Activated CD4-positive, alpha-beta T cell treated with anti-CD3 and anti-CD28 coated beads, Interleukin-2, amount 10 ng/mL, durations not matched to agents 7 days and 5 days (primary cell): ENCODE measurements around the gene QRFPR. TPM values are rescaled to one million over a fixed set of nuclear protein-coding genes. Genes with fewer than 3 reads are reported as not detected.

Experiments
- CTCF ChIA-PET: fragments of 350-600 bp; sonication (Branson Sonifier 250); formaldehyde crosslinking; loops from one replicate; lab custom pipeline; 2021; ENCODE audit warnings: antibody characterized with exemption; lab: Charles Lee
- POLR2A ChIA-PET: fragments of 350-600 bp; sonication (Branson Sonifier 250); formaldehyde crosslinking; loops from one replicate; lab custom pipeline; 2021; ENCODE audit warnings: antibody characterized with exemption; lab: Charles Lee
- DNase-seq: peaks from one replicate; pipeline ENCODE4 v3.0.0-alpha.2; 2020
- H3K27ac Mint-ChIP-seq: one replicate; pipeline ENCODE4 v1.8.0; 2021; ENCODE audit warnings: mild to moderate bottlenecking, moderate library complexity, mixed read lengths
- H3K27me3 Mint-ChIP-seq: one replicate; pipeline ENCODE4 v1.8.0; 2021; ENCODE audit warnings: mixed read lengths
- H3K36me3 Mint-ChIP-seq: one replicate; pipeline ENCODE4 v1.8.0; 2021; ENCODE audit warnings: low read depth, mixed read lengths
- H3K4me1 Mint-ChIP-seq: one replicate; pipeline ENCODE4 v1.8.0; 2021; ENCODE audit warnings: mixed read lengths
- H3K4me3 Mint-ChIP-seq: one replicate; pipeline ENCODE4 v1.8.0; 2021; ENCODE audit warnings: mild to moderate bottlenecking, moderate library complexity, mixed read lengths
- H3K9me3 Mint-ChIP-seq: one replicate; pipeline ENCODE4 v1.8.0; 2021; ENCODE audit warnings: mixed read lengths
- total RNA-seq, 2 experiments: library from RNA; stranded (reverse); gene quantifications; one replicate each; pipeline ENCODE4 v1.2.3, GENCODE V29; 2021

Gene QRFPR
- total RNA-seq, 2 experiments from 2014 or later: not detected

DNA sequence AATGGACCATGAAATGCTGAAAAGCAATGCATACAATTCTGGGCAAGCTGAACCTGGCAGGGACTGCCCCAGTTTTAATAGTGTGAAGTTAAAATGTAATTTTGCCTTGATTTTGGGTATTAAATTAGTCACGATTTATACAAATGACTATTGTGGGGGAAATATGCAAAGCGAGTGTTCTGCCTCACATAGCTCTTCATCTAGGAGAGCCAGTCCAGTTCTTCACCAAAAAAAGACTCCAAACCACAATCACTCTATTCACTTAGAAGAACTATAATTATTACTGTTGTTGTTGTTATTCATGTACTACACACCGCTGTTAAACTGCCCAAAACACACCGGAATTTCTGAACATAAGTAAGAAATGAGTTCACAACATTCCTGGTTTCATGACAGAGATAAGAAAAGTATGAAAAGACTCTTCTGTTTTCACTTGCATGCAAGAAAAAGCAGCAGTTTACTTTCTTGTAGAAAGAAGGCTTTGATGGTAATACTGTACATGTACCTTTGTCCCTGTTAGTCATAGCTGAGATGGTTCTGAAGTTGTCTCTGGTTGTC lies 101.9 kb downstream of the QRFPR start:
- H3K4me3 Mint-ChIP-seq: no peak overlapping the region
- H3K27ac Mint-ChIP-seq: no peak overlapping the region
- POLR2A ChIA-PET: no interaction called here
- no peaks in the 10 kb centered on the region for H3K36me3 Mint-ChIP-seq
- CTCF ChIA-PET: no interaction called here
- H3K4me1 Mint-ChIP-seq: no peaks in the 10 kb centered on the region
- peaks cover 7% of the 10 kb centered on the region for H3K27me3 Mint-ChIP-seq
- no peak for DNase-seq
- H3K9me3 Mint-ChIP-seq: peaks cover 2% of the 10 kb centered on the region

Other genes starting within 250 kb of the QRFPR start
- gene TNIP3, start 216.7 kb downstream of the QRFPR start, total RNA-seq: under 1 TPM; 0.74 to 0.75 TPM